H9 (cell line): ENCODE results near the gene ITSN2. TPM values are rescaled to one million over a fixed set of nuclear protein-coding genes. Genes with fewer than 3 reads are reported as not detected.

Experiments
- DNase-seq: peaks from one replicate; pipeline ENCODE4 v3.0.0-alpha.2; 2017
- H2AFZ ChIP-seq: one replicate; pipeline ENCODE4 v1.6.1; 2013; ENCODE audit warnings: mild to moderate bottlenecking, low read length, control low read depth, moderate library complexity
- H2AK5ac ChIP-seq: 2 replicates; pipeline ENCODE4 v1.6.1; 2013; ENCODE audit warnings: low read length, control low read depth, mixed read lengths; ENCODE audit not compliant: insufficient read length
- H2BK120ac ChIP-seq: one replicate; pipeline ENCODE4 v1.6.1; 2013; ENCODE audit warnings: low read depth, mild to moderate bottlenecking, low read length, control low read depth, inconsistent platforms; ENCODE audit not compliant: poor library complexity, severe bottlenecking
- H2BK12ac ChIP-seq: 2 replicates; pipeline ENCODE4 v1.6.1; 2013; ENCODE audit warnings: low read length, control low read depth, mixed read lengths, low read depth; ENCODE audit not compliant: insufficient read length
- H2BK15ac ChIP-seq: 2 replicates; pipeline ENCODE4 v1.6.1; 2013; ENCODE audit warnings: low read depth, low read length, control low read depth
- H2BK20ac ChIP-seq: one replicate; pipeline ENCODE4 v1.6.1; 2013; ENCODE audit warnings: low read depth, mild to moderate bottlenecking, low read length, control low read depth, inconsistent platforms; ENCODE audit not compliant: poor library complexity, severe bottlenecking
- H2BK5ac ChIP-seq: 2 replicates; pipeline ENCODE4 v1.6.1; 2013; ENCODE audit warnings: low read length, control low read depth, mixed read lengths; ENCODE audit not compliant: insufficient read length
- H3K14ac ChIP-seq: 2 replicates; pipeline ENCODE4 v1.6.1; 2013; ENCODE audit warnings: low read length, control low read depth; ENCODE audit not compliant: insufficient read depth
- H3K18ac ChIP-seq: 2 replicates; pipeline ENCODE4 v1.6.1; 2013; ENCODE audit warnings: low read depth, mild to moderate bottlenecking, mixed read lengths, low read length, control low read depth; ENCODE audit not compliant: insufficient read length
- H3K23ac ChIP-seq: 2 replicates; pipeline ENCODE4 v1.6.1; 2013; ENCODE audit warnings: low read length, control low read depth, mixed read lengths, low read depth; ENCODE audit not compliant: insufficient read length
- H3K23me2 ChIP-seq: 2 replicates; pipeline ENCODE4 v1.6.1; 2013; ENCODE audit warnings: low read depth, mild to moderate bottlenecking, mixed read lengths, low read length, control low read depth; ENCODE audit not compliant: insufficient read length, poor library complexity, severe bottlenecking
- H3K27ac ChIP-seq: 2 replicates; pipeline ENCODE4 v1.5.1; 2013; ENCODE audit warnings: low read length, control low read depth, mixed read lengths, low read depth; ENCODE audit not compliant: insufficient read length
- H3K27me3 ChIP-seq: 2 replicates; pipeline ENCODE4 v1.6.1; 2013; ENCODE audit warnings: low read length, control low read depth, inconsistent platforms; ENCODE audit not compliant: insufficient read depth
- H3K4ac ChIP-seq: 2 replicates; pipeline ENCODE4 v1.6.1; 2013; ENCODE audit warnings: low read depth, mild to moderate bottlenecking, control low read depth, inconsistent platforms, low read length, moderate library complexity
- H3K4me1 ChIP-seq: 2 replicates; pipeline ENCODE4 v1.6.1; 2013; ENCODE audit warnings: low read length, control low read depth, inconsistent platforms; ENCODE audit not compliant: insufficient read depth
- H3K4me2 ChIP-seq: 2 replicates; pipeline ENCODE4 v1.6.1; 2013; ENCODE audit warnings: low read length, control low read depth, mixed read lengths; ENCODE audit not compliant: insufficient read length, insufficient read depth
- H3K56ac ChIP-seq: 2 replicates; pipeline ENCODE4 v1.6.1; 2013; ENCODE audit warnings: low read depth, mild to moderate bottlenecking, mixed read lengths, low read length, control low read depth; ENCODE audit not compliant: insufficient read length
- H3K79me1 ChIP-seq: 2 replicates; pipeline ENCODE4 v1.6.1; 2013; ENCODE audit warnings: low read depth, mild to moderate bottlenecking, moderate library complexity, low read length, control low read depth, inconsistent platforms; ENCODE audit not compliant: insufficient read depth, poor library complexity, severe bottlenecking
- H3K79me2 ChIP-seq: 2 replicates; pipeline ENCODE4 v1.6.1; 2013; ENCODE audit warnings: low read length, control low read depth, inconsistent platforms; ENCODE audit not compliant: insufficient read depth
- H3K9ac ChIP-seq: 2 replicates; pipeline ENCODE4 v1.6.1; 2013; ENCODE audit warnings: low read length, control low read depth, mixed read lengths; ENCODE audit not compliant: insufficient read length; ENCODE audit errors: extremely low read depth
- H3K9me3 ChIP-seq: one replicate; pipeline ENCODE4 v1.6.1; 2013; ENCODE audit warnings: low read depth, low read length, inconsistent platforms; ENCODE audit not compliant: control insufficient read depth
- H3T11ph ChIP-seq: one replicate; pipeline ENCODE4 v1.6.1; 2013; ENCODE audit warnings: mild to moderate bottlenecking, low read length, control low read depth, inconsistent platforms
- H4K20me1 ChIP-seq: one replicate; pipeline ENCODE4 v1.6.1; 2013; ENCODE audit not compliant: control insufficient read depth, insufficient read length, insufficient read depth
- H4K5ac ChIP-seq: 2 replicates; pipeline ENCODE4 v1.6.1; 2013; ENCODE audit warnings: low read depth, mild to moderate bottlenecking, mixed read lengths, low read length, control low read depth; ENCODE audit not compliant: insufficient read length
- H4K8ac ChIP-seq: replicated peaks from 2 replicates; pipeline ENCODE4 v1.6.1; 2013; ENCODE audit warnings: low read length, control low read depth, mixed read lengths, low read depth; ENCODE audit not compliant: insufficient read length
- H4K91ac ChIP-seq: 2 replicates; pipeline ENCODE4 v1.6.1; 2013; ENCODE audit warnings: low read depth, mild to moderate bottlenecking, moderate library complexity, mixed read lengths, low read length, control low read depth; ENCODE audit not compliant: insufficient read length
- H3K27ac Mint-ChIP-seq, 3 experiments: 2 replicates in 2 of 3; 3 replicates in 1 of 3; pipeline ENCODE4 v1.8.0; 2020 to 2021; ENCODE audit warnings: mixed read lengths in 3 of 3, mild to moderate bottlenecking in 1 of 3, moderate library complexity in 1 of 3
- H3K27me3 Mint-ChIP-seq: 2 replicates; pipeline ENCODE4 v1.8.0; 2021; ENCODE audit warnings: low read depth, mild to moderate bottlenecking, moderate library complexity, mixed read lengths
- H3K36me3 Mint-ChIP-seq, 3 experiments: 2 replicates in 2 of 3; 3 replicates in 1 of 3; pipeline ENCODE4 v1.8.0; 2020 to 2021; ENCODE audit warnings: low read depth in 3 of 3, mixed read lengths in 3 of 3; ENCODE audit not compliant: insufficient read depth in 1 of 3
- H3K4me1 Mint-ChIP-seq, 2 experiments: 2 replicates each; pipeline ENCODE4 v1.8.0; 2020; ENCODE audit warnings: mixed read lengths in 2 of 2
- H3K4me3 Mint-ChIP-seq, 2 experiments: 2 replicates in 1 of 2; 3 replicates in 1 of 2; pipeline ENCODE4 v1.8.0; 2020 to 2021; ENCODE audit warnings: mild to moderate bottlenecking in 2 of 2, mixed read lengths in 2 of 2, moderate library complexity in 1 of 2
- H3K9me3 Mint-ChIP-seq, 2 experiments: 2 replicates in 1 of 2; 3 replicates in 1 of 2; pipeline ENCODE4 v1.8.0; 2020; ENCODE audit warnings: mild to moderate bottlenecking in 2 of 2, mixed read lengths in 2 of 2, moderate library complexity in 1 of 2
- WGBS: extraction: QIAGEN DNeasy Blood & Tissue Kit; methylation state at CpG from one replicate; pipeline ENCODE4 v1.1.7; 2013; ENCODE audit warnings: missing lambda C conversion rate, low lambda C conversion rate, mixed read lengths; ENCODE audit not compliant: insufficient read length; ENCODE audit errors: extremely low coverage; 5-methylcytosine and 5-hydroxymethylcytosine counted together
- total RNA-seq: library from RNA; stranded (reverse); gene quantifications from 2 replicates; pipeline ENCODE4 v1.2.1, GENCODE V29; 2021
- TF ChIP-seq, protein P1 (sequence below): fragments of 200-600 bp; sonication (generic); conservative IDR thresholded peaks from 3 replicates; pipeline ENCODE4 v1.8.0; 2021; ENCODE audit warnings: antibody characterized with exemption, mild to moderate bottlenecking

Gene ITSN2
- total RNA-seq, 1 experiment from 2014 or later, result 17.0 TPM

DNA sequence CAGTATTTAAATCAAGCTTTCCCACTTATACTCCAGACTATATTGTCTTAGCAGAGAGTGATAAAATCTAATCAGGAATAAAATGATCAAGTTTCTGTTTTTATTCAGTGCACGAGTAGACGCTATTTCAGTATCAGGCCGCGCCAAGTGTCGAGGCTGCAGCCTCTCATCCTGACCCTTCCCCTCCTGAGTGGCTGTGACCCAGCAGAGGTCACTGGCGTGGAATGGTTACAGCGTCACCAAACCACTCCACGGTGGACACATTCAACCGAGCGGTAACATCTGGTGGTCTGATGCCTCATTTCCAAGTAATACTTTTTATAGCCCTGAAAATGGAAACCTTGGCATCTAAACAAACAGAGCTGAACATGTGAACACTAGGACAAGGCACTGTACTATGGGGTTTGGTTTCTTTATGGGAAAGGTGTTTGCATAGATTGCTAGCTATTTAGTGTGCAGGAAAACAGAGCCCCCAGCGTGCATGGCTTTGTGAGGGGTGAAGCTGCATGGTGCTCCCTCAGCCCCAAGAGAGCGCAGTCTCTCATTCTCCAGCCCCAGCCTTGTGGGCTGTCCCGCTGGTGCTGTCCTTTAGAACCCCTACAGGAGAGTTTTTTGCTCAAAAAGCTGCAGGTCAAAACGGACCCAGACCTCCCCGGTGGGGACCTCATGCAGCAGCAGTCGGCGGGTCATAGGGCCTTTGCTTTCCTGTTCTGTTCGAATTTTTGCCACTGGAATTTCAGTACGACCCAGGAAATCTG is 157.1 kb downstream of the ITSN2 start:
- Mint-ChIP-seq H3K4me3 (no peak overlapping the region), H3K4me1 (peaks cover 2 to 16% of the 10 kb centered on the region in 2 experiments; a peak in 2 of 4 replicates), H3K36me3 (peaks cover 0 to 7% (median 0%) of the 10 kb centered on the region in 3 experiments; a peak in 3 of 7 replicates), H3K9me3 (no peaks in the 10 kb centered on the region; a peak in 1 of 5 replicates), H3K27me3 (peaks cover 1% of the 10 kb centered on the region; the same call in 1 of the 2 replicates), H3K27ac (0 out of 7 replicates have a peak overlapping the region, but pooled peaks of 1 of the 3 experiments have one; percentile 60)
- Histone ChIP-seq H3K79me1 (no peaks in the 10 kb centered on the region), H3K27me3 (no peaks in the 10 kb centered on the region), H3T11ph (no peak overlapping the region), H3K4ac (no peak overlapping the region), H3K9me3 (no peaks in the 10 kb centered on the region), H2BK20ac (no peak overlapping the region), H4K8ac (no peak overlapping the region), H3K14ac (no peak overlapping the region), H3K18ac (no peak overlapping the region), H2BK12ac (no peak overlapping the region), H3K4me1 (no peaks in the 10 kb centered on the region), H3K9ac (no peak overlapping the region), H3K79me2 (no peaks in the 10 kb centered on the region), H3K23ac (no peak overlapping the region), H4K91ac (no peak overlapping the region), H3K23me2 (no peaks in the 10 kb centered on the region), H2AFZ (no peak overlapping the region), H4K20me1 (no peaks in the 10 kb centered on the region), H2AK5ac (no peak overlapping the region), H2BK120ac (no peak overlapping the region), H3K4me2 (no peak overlapping the region), H3K56ac (no peak overlapping the region), H2BK15ac (no peak overlapping the region), H2BK5ac (no peak overlapping the region), H4K5ac (no peak overlapping the region), H3K27ac (no peak overlapping the region)
- WGBS, result no CpG with 5 or more reads among the region's 19 CpGs
- no peak for DNase-seq
- TF ChIP-seq, protein P1, sequence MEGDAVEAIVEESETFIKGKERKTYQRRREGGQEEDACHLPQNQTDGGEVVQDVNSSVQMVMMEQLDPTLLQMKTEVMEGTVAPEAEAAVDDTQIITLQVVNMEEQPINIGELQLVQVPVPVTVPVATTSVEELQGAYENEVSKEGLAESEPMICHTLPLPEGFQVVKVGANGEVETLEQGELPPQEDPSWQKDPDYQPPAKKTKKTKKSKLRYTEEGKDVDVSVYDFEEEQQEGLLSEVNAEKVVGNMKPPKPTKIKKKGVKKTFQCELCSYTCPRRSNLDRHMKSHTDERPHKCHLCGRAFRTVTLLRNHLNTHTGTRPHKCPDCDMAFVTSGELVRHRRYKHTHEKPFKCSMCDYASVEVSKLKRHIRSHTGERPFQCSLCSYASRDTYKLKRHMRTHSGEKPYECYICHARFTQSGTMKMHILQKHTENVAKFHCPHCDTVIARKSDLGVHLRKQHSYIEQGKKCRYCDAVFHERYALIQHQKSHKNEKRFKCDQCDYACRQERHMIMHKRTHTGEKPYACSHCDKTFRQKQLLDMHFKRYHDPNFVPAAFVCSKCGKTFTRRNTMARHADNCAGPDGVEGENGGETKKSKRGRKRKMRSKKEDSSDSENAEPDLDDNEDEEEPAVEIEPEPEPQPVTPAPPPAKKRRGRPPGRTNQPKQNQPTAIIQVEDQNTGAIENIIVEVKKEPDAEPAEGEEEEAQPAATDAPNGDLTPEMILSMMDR, result no peak
